HG02610 (cell line): ENCODE data around the gene MMP17.
"Not testable (repeated sequence)": the region's sequence is repeated elsewhere in the genome, so short reads cannot be mapped to it uniquely, and the experiment has no call there.

Experiments
- ATAC-seq: cut with Tn5 transposase; IDR thresholded peaks from one replicate; pipeline ENCODE4 v1.9.1; 2021; ENCODE audit warnings: mild to moderate bottlenecking, moderate library complexity; ENCODE audit not compliant: unreplicated experiment

Gene MMP17

DNA sequence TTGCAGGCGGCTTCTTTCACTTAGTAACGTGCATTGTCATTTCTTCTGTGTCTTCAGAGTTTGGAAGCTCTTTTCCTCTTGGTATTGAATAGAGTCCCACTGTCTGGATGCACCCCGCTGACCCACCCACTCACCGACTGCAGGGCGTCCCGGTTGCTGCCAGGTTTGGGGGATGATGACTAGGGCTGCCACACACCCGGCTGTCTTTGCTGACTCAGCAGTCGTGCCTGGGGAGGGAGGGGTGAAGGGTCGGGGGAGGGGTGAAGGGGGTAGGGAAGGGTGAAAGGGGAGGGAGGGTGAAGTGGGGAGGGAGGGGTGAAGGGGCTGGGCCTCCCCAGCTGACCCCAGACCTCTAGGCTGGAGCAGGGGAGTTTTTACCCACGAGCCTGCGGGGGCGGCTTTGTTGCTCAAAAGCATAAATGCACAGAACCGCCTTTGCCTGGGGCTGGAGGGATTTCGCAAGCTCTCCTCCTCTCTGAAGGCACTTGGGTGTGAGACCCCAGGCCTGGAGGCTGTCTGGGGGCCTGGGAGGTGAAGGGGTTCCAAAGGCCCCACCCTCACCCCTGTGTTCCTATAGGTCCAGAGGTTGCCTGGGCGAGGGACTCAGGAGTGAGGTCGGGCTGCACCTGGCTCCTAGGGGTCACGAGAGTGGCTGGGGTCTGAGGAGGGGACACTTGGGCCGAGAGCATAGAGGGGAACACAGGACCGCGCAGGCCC lies 35.0 kb downstream of the MMP17 start:
- ATAC-seq: no peak

DNA sequence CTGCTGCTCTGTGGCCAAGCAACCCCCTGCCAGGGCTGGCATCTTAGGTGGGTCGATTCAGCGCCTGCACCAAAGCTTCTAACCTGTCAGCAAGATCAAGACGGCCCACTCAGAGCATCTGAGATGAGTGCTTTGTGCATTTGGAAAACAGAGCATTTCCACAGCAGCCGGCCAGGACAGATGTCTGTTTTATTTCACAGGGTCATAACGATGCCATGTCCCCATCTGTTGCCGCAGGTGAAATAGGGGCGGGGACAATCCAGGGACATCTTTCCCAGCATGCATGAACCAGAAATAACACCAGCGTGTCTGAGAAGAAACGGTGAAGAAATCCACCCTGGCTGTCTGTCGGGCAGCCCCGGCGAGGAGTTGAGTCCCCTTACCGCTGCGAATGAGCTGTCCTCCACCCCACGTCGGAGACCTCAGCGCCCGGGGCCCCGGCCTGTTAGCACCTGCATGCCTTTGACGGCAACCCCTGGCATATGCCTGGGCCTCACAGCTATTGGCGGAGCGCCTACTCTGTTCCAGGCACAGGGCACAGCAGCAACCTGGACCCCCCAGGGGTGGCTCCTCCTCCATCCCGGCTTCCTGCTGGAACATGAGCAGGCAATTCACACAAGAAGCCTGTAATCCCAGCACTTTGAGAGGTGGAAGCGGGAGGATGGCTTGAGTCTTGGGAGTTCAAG lies 35.7 kb downstream of the MMP17 start:
- no peak for ATAC-seq

GRCh38 chr12:131864469-131864868 lies 36.3 kb downstream of the MMP17 start:
- no peak for ATAC-seq

- no peak for ATAC-seq
Measured at GRCh38 chr12:131865180-131865875, 37.1 kb downstream of the MMP17 start.

DNA sequence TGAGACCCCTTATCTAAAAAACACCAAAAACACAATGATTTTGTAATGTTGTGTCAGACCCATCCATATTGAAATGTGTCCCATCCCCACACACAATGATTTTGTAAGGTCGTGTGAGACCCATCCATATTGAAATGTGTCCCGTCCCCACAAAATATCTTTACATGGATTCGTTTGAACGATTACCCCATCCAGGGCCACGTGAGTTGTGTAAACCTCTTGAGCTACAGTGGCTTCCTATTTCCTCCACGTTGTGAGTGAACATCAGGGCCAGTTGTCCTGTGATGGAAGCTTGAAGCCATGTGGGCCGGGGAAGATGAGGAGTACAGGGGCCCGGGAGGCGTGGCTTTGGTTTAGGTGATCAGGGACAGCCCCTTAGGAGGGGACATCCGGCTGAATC lies 39.3 kb downstream of the MMP17 start:
- ATAC-seq: no peak

DNA sequence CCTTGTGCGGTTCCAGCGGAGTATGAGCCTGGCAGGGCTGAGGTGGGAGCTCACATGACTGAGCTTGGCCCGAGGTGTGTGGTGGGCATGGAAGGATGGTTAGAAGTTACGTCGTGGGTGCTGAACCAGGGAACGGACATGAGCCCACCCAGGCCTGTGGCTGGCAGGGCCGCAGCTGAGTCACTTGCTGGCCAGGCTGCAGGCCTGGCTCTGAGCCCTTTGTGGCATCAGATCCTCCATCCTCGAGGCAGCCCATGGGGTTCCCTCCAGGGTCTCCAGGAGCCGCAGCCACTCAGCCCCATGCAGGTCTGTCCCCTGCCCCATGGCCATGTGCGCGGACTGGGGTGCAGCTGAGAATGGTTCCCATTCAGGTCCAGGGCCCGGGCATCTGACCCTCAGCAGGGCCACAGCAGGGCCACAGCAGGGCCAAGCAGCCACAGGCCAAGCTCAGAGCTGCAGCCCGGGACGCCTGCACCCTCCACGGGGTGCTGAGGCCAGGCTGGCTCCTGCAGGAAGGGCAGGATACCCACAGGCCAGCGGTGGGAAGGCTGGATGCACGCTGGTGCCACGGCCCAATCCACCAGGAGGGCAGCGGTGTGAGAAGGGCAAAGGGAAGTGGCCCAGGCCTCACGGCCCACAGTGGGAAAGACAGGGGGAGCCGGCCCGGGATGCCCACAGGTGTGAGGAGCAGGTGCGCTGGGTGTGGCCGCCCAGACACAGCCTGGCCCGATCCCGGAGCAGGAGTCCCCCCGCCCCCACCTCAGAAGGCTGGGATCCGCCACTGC lies 39.9 kb downstream of the MMP17 start:
- no peak for ATAC-seq

GRCh38 chr12:131869871-131870418 lies 41.8 kb downstream of the MMP17 start:
- ATAC-seq: no peak

GRCh38 chr12:131871677-131872076 lies 43.5 kb downstream of the MMP17 start:
- ATAC-seq: no peak

DNA sequence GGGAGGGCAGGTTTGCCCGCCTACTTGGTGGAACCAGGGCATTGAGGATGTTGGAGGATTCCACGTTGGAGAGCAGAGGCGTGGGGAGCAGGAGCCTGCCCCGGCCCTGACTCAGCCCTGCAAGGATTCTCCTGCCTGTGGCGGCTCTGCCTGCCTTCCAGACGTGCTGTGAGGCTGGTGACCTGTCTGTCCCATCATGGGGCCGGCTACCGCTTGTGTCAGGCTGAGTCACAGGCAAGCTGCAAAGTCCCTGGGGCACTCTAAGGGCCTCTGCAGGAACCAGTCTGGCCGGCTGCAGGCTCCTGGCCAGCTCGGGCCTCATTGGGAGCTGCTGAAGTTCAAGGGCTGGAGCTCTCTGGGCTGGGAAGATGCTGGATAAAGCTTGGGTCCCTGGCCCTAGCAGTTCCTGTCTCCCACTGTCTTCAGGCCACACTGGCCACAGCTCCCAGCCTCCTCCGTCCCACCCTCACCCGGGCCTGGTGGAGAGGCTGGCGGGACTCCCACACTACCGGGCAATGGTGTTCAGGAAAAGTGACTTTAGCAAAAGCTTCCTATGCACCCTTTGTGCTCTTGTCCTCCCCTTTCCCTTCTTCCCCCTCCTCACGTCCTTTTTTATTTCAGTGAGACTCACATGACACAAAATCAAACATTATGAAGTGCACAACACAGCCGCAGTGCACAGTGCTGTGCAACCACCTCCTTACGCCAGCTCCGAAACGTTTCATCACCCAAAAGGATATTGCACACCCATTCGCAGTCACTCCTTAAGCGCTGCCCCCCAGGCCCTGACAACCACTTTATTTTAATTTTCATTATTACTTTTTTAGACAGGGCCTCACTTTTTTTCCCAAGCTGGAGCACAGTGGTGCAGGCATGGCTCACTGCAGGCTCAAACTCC lies 44.2 kb downstream of the MMP17 start:
- no peak for ATAC-seq

DNA sequence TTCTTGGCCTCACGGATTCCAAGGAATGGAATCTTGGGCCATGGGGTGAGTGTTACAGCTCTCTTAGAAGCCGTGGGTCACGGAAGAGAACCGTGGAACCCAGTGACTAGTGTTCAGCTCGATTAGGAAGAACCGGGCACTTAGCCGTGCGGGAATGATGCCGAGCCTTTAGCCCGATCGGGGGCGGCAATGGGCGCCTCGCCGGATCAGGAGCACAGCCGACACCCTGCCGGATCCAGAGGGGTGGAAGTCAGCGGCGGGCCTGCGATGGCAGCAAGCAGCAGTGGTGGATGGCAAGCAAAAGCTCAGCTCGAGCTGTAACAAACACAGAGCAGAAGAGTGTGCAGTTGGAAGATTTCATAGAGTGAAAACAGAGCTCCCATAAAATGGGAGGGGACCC lies 45.1 kb downstream of the MMP17 start:
- ATAC-seq: no peak

DNA sequence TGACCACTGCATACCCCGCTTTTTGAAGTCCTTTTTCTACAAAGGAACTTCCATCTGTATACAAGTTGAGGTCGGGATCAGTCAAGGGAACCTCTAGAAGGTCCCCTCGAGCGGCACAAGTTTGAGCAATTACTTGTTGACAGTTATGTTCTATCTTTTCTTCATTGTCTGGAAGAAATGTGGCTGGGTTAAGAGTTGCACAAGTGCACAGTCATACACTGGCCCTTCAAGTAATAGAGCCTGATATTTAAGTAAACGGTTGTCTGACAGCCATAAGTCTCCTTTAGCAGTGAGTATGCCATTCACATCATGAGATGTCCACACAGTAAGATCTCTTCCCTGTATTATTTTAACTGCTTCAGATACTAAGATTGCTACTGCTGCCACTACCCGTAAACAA lies 46.8 kb downstream of the MMP17 start:
- not testable (repeated sequence) for ATAC-seq

- ATAC-seq: not testable (repeated sequence)
Measured at GRCh38 chr12:131877216-131877615, 49.0 kb downstream of the MMP17 start.

DNA sequence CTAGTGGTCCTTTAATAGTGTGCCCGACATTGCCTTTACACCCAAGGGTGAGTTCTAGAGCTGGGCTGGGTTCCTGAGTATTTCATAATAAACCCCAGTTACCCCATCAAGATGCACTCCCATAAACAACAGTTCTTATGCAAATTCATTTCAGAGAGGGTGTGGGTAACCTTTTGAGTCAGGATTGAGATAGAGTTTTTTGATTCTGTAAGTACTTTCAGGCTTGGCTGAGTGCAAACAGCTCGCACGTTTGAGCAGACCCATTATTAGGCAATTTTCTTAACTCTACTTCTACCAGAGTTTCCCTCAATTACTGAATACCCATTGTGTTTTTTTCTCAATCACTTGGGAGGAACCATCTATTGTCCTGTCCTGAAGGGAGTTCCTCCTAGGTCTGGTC lies 50.2 kb downstream of the MMP17 start:
- not testable (repeated sequence) for ATAC-seq

- no peak for ATAC-seq
Measured at GRCh38 chr12:131882804-131883520, 54.8 kb downstream of the MMP17 start.

DNA sequence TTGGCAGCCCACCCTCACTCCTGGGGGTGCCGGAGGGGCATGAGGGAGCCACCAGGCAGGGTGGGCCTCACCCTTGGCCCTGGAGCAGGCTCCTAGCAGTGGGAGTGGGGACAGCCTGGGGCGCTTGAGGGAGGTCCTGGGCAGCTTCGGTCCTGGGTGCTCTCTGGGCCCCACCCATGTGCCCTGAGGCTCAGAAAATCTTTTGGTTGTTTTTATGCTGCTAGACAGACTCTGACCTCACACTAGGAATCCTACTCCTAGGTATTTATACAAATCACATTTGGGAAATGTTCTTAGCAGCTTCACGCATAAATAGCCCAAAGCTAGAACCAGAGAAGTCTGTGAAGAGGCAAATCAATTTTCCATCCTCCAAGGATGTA lies 55.3 kb downstream of the MMP17 start:
- ATAC-seq: no peak

GRCh38 chr12:131885076-131885475 lies 56.9 kb downstream of the MMP17 start:
- not testable (repeated sequence) for ATAC-seq

DNA sequence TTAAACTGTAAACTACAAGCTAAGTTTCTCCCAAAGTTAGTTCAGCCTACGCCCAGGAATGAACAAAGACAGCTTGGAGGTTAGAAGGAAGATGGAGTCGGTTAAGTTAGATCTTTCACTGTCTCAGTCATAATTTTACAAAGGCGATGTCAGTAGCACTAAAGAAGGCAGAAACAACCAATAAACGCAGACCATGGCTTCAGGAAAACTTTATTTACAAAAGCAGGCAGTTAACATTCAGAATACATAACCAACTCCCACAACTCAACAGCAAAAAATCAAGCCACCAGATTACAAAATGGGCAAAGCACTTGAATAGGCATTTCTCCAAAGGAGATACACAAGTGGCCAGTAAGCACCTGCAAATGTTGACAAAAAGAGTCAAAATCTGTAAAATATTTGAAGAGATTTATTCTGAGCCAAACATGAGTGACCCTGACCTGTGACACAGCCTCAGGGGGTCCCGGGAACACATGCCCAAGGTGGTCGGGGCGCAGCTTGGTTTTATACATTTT lies 57.4 kb downstream of the MMP17 start:
- ATAC-seq: no peak

DNA sequence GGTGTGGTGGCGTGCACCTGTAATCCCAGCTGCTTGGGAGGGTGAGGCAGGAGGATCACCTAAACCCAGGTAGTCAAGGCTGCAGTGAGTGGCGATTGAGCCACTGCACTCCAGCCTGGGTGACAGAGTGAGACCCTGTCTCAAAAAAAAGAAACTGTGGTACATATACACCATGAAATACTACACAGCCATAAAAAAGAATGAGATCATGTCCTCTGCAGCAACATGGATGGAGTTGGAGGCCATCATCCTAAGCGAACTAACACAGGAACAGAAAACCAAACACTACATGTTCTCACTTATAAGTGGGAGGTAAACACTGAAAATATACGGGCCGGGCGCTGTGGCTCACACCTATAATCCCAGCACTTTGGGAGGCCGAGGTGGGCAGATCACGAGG lies 63.5 kb downstream of the MMP17 start:
- ATAC-seq: not testable (repeated sequence)
